K562 (cell line): ENCODE measurements around the gene OSCP1. TPM values are rescaled to one million over a fixed set of nuclear protein-coding genes. Genes with fewer than 3 reads are reported as not detected.

Experiments
- BRD9 ChIP-seq: fragments of 450-650 bp; IDR thresholded peaks from 2 replicates; pipeline ENCODE4 v1.6.1; 2018; ENCODE audit warnings: low read depth; ENCODE audit not compliant: partially characterized antibody
- CSDE1 ChIP-seq, 2 experiments: fragments of 450-650 bp; IDR thresholded peaks; 2 replicates each; pipeline ENCODE4 v1.6.1; 2016; ENCODE audit warnings: mild to moderate bottlenecking in 1 of 2
- DPF2 ChIP-seq: fragments of 450-650 bp; IDR thresholded peaks from 2 replicates; pipeline ENCODE4 v1.6.1; 2016
- L3MBTL2 ChIP-seq: fragments of 450-650 bp; IDR thresholded peaks from 2 replicates; pipeline ENCODE4 v1.6.1; 2016; ENCODE audit warnings: mild to moderate bottlenecking, moderate library complexity
- NFIX ChIP-seq: fragments of 250-450 bp; sonication (Bioruptor Pico); IDR thresholded peaks from 2 replicates; pipeline ENCODE4 v1.4.0; 2020; ENCODE audit warnings: low read depth, mild to moderate bottlenecking, moderate library complexity
- RBM39 ChIP-seq: fragments of 200-400 bp; formaldehyde crosslinking; optimal IDR thresholded peaks from 2 replicates; pipeline ENCODE3; 2018; ENCODE audit warnings: low read depth, low read length
- SPI1 ChIP-seq: IDR thresholded peaks from 2 replicates; pipeline ENCODE4 v1.6.1; 2011; ENCODE audit warnings: low read depth, low read length, control low read depth, borderline replicate concordance
- ZNF232 ChIP-seq: sonication (generic); formaldehyde crosslinking; IDR thresholded peaks from 2 replicates; pipeline ENCODE4 v1.8.0; 2022; ENCODE audit warnings: mild to moderate bottlenecking, missing genetic modification reagents
- ZNF780A ChIP-seq: fragments of 250-450 bp; sonication (Bioruptor Pico); IDR thresholded peaks from 2 replicates; pipeline ENCODE4 v1.5.0; 2021; ENCODE audit warnings: mild to moderate bottlenecking
- polyA plus RNA-seq, 8 experiments: library from polyadenylated mRNA; depleted of rRNA in 4 of 8; stranded (reverse) in 5 of 8; unstranded in 3 of 8; fragments of >200 nt; fragmentation: Nextera tagmentation in 2 of 8; fragmentation: Illumina TruSeq in 1 of 8; extraction: Ambion mirVana in 2 of 8; extraction: Trizol in 1 of 8; gene quantifications; 2 replicates each; pipeline versions ENCODE4 v1.2.1 to v1.2.3, GENCODE V29; 2011 to 2014; ENCODE audit warnings: inconsistent platforms in 1 of 8, missing spikeins in 1 of 8
- total RNA-seq, 7 experiments: library from RNA; depleted of rRNA in 6 of 7; stranded (reverse); fragments of >200 nt in 6 of 7; fragmentation: Illumina TruSeq in 2 of 7; extraction: Trizol in 2 of 7; gene quantifications; 2 replicates each; pipeline versions ENCODE4 v1.2.1 to v1.2.3, GENCODE V29; 2011 to 2021; ENCODE audit warnings: low replicate concordance in 1 of 7
- TF ChIP-seq, protein P1 (sequence below), 2 experiments: fragments of 450-650 bp; IDR thresholded peaks; 2 replicates each; pipeline ENCODE4 v1.6.1; 2016; ENCODE audit warnings: mild to moderate bottlenecking in 2 of 2, borderline replicate concordance in 1 of 2, low read depth in 1 of 2, moderate library complexity in 1 of 2
- TF ChIP-seq, protein P2 (sequence below): fragments of 450-650 bp; IDR thresholded peaks from 2 replicates; pipeline ENCODE4 v1.6.1; 2014; ENCODE audit warnings: low read depth, mild to moderate bottlenecking, moderate library complexity, borderline replicate concordance
- TF ChIP-seq, protein P3 (sequence below), 2 experiments: fragments of 150-350 bp in 1 of 2; IDR thresholded peaks; 2 replicates each; pipeline ENCODE4 v1.6.1; 2012 to 2016; ENCODE audit warnings: low read depth in 2 of 2, low read length in 2 of 2, mild to moderate bottlenecking in 1 of 2, moderate library complexity in 1 of 2

The OSCP1 gene
- total and polyA plus RNA-seq, 9 of the 15 experiments (the other 6 are each of a cell fraction or from before 2014, with no cell fraction given): 0.15 to 0.40 (median 0.33) TPM; not detected in 5

DNA sequence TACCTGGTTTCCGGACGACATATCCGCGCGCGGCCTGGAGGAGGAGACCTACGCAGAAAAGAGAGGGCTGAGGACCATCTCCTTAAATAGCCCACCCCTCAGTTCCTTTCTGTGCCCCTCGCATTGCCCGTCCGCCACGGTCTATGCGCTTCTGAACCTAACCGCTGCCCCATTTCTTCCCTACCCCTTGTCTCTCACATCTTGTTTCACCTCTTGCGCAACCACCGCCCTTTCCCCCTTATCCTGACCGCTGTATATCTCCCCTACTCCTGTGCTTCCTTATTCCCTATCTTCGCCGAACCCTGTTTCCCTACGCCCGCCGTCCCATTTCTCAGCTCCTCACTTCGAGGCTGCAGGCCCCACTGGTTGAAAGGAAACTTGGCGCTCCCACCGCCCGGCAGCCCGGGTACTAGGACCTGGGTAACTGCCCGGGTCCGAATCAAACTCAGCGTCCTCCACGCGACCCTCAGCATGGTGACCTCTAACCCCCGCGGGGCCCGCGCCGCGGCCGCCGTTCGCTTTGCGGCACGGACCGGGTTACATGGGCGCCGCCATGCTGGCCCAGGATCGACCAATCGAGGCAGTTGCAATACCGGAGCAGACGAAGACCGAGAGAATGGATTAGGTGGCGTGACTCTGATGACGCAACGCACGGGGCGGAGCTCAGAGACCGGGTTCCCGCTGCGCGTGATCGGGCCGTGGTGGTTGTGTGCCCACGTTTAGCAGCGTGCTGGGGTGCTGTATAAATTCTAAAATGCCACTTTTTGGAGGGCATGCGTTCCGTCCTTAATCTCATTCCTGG is 13.8 kb upstream of the OSCP1 start, which contains the start of gene MRPS15 (continued):
- TF ChIP-seq, protein P1, sequence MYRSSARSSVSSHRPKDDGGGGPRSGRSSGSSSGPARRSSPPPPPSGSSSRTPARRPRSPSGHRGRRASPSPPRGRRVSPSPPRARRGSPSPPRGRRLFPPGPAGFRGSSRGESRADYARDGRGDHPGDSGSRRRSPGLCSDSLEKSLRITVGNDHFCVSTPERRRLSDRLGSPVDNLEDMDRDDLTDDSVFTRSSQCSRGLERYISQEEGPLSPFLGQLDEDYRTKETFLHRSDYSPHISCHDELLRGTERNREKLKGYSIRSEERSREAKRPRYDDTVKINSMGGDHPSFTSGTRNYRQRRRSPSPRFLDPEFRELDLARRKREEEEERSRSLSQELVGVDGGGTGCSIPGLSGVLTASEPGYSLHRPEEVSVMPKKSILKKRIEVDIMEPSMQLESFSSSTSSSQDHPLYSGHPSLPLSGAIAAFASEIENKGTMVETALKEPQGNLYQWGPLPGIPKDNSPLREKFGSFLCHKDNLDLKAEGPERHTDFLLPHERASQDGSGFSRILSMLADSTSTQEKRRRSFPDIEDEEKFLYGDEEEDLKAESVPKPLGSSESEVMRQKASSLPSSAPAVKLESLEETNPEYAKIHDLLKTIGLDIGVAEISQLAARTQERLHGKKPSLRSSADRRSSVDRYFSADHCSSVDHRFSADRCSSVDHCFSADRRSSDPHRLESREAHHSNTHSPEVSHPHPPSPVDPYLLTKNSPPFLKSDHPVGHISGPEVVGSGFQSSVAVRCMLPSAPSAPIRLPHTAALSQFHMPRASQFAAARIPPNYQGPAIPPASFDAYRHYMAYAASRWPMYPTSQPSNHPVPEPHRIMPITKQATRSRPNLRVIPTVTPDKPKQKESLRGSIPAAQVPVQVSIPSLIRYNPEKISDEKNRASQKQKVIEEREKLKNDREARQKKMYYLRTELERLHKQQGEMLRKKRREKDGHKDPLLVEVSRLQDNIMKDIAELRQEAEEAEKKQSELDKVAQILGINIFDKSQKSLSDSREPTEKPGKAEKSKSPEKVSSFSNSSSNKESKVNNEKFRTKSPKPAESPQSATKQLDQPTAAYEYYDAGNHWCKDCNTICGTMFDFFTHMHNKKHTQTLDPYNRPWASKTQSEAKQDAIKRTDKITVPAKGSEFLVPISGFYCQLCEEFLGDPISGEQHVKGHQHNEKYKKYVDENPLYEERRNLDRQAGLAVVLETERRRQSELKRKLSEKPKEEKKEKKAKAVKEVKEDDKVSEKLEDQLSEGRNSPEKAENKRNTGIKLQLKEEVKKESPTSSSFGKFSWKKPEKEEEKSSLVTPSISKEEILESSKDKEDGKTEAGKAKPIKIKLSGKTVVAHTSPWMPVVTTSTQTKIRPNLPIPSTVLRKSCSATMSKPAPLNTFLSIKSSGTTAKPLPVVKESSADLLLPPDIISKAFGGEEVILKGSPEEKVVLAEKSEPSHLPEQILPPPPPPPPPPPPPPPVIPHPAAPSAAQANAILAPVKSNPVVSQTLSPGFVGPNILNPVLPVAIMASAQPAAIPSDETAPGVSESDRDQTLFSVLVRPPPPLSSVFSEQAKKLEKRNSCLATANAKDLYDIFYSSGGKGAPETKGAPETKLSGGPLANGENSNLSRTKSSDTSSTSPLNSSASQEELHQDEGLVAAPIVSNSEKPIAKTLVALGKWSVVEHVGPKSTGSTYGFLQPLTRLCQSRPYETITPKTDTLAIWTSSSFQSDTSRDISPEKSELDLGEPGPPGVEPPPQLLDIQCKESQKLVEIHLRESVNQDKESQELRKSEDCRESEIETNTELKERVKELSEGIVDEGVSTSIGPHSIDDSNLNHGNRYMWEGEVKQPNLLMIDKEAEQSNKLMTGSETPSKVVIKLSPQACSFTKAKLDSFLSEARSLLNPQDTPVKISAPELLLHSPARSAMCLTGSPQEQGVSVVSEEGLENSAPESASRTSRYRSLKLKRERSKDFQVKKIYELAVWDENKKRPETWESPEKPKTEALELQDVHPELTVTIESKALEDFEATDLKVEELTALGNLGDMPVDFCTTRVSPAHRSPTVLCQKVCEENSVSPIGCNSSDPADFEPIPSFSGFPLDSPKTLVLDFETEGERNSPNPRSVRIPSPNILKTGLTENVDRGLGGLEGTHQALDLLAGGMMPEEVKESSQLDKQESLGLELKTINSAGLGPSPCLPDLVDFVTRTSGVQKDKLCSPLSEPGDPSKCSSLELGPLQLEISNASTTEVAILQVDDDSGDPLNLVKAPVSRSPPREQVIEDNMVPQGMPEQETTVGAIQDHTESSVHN (IDR thresholded peaks at IDR 0.05; ENCODE audit: borderline replicate concordance in 1 of 2, low read depth in 1 of 2): peak in 1 of 2 experiments; percentile 16; a peak in 1 of 4 replicates
- TF ChIP-seq CSDE1 (IDR thresholded peaks at IDR 0.05) (peak in 1 of 2 experiments; percentile 86; a peak in 1 of 4 replicates), ZNF780A (CRISPR knock-in tag) (no peak), SPI1 (no peak), ZNF232 (0 out of 2 replicates have a peak, but pooled peaks have one; percentile 38), NFIX (0 out of 2 replicates have a peak, but pooled peaks have one; percentile 3), DPF2 (peak; percentile 56; the same call in 1 of the 2 replicates), RBM39 (peak; percentile 96), BRD9 (peak; percentile 76), L3MBTL2 (peak; percentile 97)
- TF ChIP-seq, protein P2, sequence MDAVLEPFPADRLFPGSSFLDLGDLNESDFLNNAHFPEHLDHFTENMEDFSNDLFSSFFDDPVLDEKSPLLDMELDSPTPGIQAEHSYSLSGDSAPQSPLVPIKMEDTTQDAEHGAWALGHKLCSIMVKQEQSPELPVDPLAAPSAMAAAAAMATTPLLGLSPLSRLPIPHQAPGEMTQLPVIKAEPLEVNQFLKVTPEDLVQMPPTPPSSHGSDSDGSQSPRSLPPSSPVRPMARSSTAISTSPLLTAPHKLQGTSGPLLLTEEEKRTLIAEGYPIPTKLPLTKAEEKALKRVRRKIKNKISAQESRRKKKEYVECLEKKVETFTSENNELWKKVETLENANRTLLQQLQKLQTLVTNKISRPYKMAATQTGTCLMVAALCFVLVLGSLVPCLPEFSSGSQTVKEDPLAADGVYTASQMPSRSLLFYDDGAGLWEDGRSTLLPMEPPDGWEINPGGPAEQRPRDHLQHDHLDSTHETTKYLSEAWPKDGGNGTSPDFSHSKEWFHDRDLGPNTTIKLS: peak; percentile 62; the same call in 1 of the 2 replicates
- TF ChIP-seq, protein P3, sequence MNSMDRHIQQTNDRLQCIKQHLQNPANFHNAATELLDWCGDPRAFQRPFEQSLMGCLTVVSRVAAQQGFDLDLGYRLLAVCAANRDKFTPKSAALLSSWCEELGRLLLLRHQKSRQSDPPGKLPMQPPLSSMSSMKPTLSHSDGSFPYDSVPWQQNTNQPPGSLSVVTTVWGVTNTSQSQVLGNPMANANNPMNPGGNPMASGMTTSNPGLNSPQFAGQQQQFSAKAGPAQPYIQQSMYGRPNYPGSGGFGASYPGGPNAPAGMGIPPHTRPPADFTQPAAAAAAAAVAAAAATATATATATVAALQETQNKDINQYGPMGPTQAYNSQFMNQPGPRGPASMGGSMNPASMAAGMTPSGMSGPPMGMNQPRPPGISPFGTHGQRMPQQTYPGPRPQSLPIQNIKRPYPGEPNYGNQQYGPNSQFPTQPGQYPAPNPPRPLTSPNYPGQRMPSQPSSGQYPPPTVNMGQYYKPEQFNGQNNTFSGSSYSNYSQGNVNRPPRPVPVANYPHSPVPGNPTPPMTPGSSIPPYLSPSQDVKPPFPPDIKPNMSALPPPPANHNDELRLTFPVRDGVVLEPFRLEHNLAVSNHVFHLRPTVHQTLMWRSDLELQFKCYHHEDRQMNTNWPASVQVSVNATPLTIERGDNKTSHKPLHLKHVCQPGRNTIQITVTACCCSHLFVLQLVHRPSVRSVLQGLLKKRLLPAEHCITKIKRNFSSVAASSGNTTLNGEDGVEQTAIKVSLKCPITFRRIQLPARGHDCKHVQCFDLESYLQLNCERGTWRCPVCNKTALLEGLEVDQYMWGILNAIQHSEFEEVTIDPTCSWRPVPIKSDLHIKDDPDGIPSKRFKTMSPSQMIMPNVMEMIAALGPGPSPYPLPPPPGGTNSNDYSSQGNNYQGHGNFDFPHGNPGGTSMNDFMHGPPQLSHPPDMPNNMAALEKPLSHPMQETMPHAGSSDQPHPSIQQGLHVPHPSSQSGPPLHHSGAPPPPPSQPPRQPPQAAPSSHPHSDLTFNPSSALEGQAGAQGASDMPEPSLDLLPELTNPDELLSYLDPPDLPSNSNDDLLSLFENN (IDR thresholded peaks at IDR 0.05; ENCODE audit: low read depth in 2 of 2, low read length in 2 of 2): peak in 1 of 2 experiments; percentile 100; a peak in 2 of 4 replicates
